NCI-H187 (cell line): ENCODE data around the gene NRAP.

ENCODE experiments used
- DNase-seq, 2 experiments: peaks; one replicate each; lab custom pipeline; 2025; lab: John Stamatoyannopoulos, UW

Gene NRAP

GRCh38 chr10:113561214-113561613 lies 102.6 kb downstream of the NRAP start:
- DNase-seq = no peak

GRCh38 chr10:113560071-113560470 lies 103.8 kb downstream of the NRAP start:
- DNase-seq = no peak

DNA sequence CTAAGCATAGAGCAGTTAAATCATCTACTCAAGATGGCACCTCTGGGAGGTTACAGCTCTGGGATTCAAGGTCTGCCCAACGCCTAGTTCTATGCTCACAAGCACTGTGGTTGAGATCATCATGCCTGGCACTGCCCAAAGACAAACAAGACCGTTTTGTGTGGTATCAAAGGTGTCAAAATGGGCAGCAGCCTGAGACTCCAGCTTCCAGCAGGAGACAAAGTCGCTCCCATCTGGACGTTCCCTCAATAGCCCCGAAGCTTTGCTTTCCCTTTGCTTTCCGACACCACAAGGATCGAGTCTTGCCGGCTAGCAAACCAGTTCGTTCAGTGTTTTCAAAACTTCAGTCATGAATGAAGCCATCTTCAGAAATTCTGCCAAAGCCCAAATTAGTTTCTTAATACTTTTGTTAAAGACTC lies 105.9 kb downstream of the NRAP start:
- DNase-seq = no peak

DNA sequence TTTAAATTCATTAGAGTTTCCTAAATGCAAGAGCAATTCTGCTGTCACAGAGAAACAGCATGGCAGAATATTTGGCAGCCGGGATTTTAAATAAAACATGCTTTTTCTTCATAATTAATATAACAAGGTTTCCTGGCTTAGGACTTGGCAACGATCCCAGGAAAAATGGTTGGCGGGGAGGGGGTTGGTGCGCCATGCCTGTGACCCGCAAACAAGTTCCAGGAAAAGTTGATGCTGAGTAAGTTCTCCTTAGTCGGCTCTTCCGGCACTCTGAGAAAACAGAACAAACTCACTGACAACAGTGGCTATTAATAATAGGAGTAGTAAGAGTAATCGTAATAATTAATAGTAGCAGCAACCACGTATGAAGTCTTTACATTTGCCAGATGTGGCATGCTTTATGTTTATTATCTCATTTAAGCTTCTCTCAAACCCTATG lies 106.4 kb downstream of the NRAP start:
- no peak for DNase-seq

GRCh38 chr10:113555751-113556150 lies 108.1 kb downstream of the NRAP start:
- no peak for DNase-seq

DNA sequence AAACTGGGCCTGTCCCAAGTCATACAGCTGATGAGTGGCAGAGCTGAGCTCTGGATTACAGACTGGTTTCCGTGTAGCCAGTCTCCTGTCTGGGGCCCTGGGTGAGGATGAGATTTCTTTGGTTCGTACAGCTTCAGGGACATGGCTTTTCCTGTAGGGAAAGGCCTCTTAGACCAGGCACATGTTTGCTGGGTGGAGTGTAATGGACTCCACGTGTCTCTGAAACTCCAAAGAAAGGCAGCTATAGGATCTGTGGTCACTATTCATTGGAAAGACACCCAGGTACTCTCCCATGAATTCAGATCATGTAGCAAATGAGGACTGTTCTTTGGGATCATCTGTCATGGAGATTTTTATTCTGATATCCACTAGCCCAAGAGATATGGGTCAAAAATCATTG lies 108.6 kb downstream of the NRAP start:
- no peak for DNase-seq

DNA sequence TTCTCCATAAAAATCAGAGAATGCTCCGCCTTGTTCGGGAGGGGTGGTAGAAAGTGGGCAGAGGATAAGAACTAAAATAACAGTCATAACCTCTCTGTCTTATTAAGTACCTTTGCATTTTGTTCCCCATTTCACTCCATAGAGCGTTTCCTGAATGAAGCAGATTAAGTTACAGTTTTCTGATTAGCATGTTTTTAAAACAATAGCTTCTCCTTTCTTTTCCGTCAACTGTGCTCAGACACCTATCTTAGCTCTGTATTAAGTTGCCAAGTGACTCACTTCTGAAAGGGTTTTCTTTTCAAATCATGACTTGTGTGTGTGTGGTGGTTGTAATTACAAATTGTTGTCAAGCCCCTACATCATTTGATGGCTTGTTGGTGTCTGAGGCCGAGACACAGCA lies 109.6 kb downstream of the NRAP start:
- no peak for DNase-seq

DNA sequence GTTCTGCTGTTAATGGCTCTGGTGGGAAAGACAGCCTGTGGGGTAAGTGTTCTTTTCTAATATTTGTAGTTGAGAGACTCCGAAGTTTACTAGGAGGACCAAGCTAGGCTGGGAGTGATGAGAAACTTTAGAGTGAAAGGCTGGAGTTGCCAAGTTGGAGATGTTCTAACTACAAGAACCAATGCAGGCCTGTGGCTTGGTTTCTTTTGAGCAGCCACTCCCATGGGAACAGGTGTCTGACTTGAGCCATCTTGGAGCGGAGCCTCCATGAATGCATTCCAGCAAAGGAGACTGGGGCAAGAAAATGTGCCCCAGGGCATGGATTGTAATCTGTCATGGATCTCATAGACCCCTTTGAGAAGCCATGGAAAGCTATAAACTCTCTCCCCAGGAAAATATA lies 110.7 kb downstream of the NRAP start:
- DNase-seq = no peak

DNA sequence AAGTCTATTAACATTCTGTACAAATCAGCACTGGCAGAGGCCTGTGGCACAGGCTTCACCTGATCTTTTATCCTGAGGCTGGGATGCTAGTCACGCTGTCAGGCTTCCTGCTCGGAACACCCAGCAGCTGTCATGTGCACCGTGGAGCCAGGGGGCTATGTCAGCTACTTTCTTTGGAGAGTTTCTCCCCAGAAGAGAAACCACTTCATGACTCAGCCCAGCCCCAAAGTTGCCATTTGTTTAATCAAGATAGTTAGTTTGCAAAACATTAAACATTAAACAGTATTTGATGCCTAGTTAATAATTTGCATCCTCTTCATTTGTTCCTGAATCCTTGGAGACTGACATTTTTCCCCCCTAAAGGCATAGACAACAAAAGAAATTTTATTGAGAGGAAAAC lies 111.1 kb downstream of the NRAP start, which contains the start of gene HABP2:
TSS of gene HABP2 (plus strand) at position 353 of the 400 bp plus-strand sequence. CDS start 69 bp downstream, outside the sequence.
- no peak for DNase-seq

DNA sequence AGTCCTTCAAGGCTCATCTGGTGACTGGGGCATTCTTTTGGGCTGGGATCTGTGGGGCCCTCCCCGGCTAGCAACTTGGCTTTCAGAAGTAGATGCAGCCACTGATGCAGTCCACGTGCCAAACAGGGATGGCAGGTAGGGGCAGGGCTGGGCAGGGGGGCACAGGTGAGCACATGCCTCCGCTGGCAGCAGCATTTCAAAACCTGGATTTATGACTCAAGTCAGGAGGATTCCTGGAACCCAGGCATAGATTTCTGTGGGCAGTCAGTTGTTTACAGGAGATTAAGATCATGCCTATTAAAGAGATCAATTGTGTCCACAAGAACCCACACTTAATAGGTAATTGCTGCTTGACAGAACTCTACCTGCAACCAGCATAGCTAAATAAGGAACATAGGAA lies 111.8 kb downstream of the NRAP start:
- DNase-seq = no peak

- DNase-seq = no peak
Observed at GRCh38 chr10:113550365-113550764, 113.5 kb downstream of the NRAP start.

- no peak for DNase-seq
Observed at GRCh38 chr10:113549856-113550255, 114.0 kb downstream of the NRAP start.

DNA sequence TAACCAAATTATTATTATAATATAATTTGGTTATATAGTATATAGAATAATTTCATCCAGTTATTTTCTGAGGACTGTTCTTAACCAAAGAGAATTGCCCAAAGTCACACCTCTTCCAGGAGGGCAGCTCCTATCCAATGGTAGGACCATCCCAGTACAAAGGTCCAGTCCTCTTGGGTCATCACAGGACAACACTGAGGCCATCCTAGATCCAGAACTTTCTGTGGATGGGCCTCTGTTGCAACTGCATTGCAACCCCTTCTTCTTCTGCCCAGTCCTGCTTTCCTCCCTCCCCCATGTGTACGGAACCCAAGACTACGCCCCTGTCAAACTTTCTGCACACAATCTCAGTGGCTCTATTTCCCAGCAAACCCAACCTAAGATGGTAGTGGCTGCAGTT lies 116.4 kb downstream of the NRAP start:
- DNase-seq = no peak

GRCh38 chr10:113544392-113544791 lies 119.4 kb downstream of the NRAP start:
- DNase-seq = no peak

GRCh38 chr10:113543107-113543955 lies 120.5 kb downstream of the NRAP start:
- no peak for DNase-seq

- DNase-seq = no peak
Observed at GRCh38 chr10:113541549-113541927, 122.3 kb downstream of the NRAP start.

DNA sequence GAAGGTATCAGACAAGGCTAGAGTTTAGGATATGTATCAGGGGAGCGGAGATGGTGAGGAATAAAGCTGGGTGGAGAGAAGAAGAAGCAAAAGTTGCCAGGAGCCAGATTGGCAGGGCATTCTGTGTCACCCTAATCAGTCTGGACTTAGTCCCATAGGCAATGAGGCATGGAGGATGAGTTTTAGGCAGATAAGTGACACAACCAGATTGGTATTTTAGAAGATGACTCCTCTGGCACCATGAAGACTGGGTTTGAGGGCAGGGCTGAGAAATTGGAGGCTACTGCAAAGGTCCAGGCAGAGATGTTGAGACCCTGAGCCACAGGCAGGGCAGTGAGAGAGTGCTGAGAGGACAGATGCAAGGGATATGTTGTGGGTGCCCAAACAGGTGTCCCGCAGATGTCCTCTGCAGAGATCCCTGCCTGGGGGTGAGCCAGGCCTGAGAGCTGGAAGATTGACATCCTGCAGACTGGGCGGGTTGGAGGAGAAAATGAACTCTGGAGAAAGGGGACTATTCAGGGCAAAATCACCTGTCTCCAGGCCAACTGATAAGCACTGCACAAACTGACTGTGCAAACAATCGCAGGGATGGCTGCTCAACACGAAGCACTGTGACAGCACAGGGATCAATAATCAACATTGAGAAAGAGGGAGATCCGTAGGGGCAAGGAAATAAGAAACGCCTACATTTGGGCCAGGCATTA lies 122.8 kb downstream of the NRAP start:
- no peak for DNase-seq

- no peak for DNase-seq
Observed at GRCh38 chr10:113539789-113540188, 124.1 kb downstream of the NRAP start.
